AG04449 (cell line): ENCODE results near the gene FLT3.

ENCODE experiments used
- CTCF ChIA-PET: fragments of 350-600 bp; formaldehyde crosslinking; extraction: SDS; loops from one replicate; lab custom pipeline; 2021; ENCODE audit warnings: antibody characterized with exemption; lab: Yijun Ruan, JAX
- POLR2A ChIA-PET: fragments of 400-600, 350-600 bp; formaldehyde crosslinking; extraction: SDS; loops from one replicate; lab custom pipeline; 2020; ENCODE audit warnings: antibody characterized with exemption, inconsistent platforms; lab: Yijun Ruan, JAX
- DNase-seq: peaks from one replicate; pipeline ENCODE4 v3.0.0-alpha.2; 2010; ENCODE audit warnings: low read depth, low spot score
- H3K4me3 ChIP-seq: 2 replicates; pipeline ENCODE4 v1.5.1; 2011; ENCODE audit warnings: low read depth, mild to moderate bottlenecking, control low read depth, low read length
- CTCF ChIP-seq: IDR thresholded peaks from one replicate; pipeline ENCODE4 v1.5.1; 2011; ENCODE audit warnings: mild to moderate bottlenecking, moderate library complexity, low read length, control low read depth, inconsistent platforms; ENCODE audit not compliant: insufficient read depth; ENCODE audit errors: missing control alignments

The FLT3 gene

GRCh38 chr13:28049215-28049614 lies 51.2 kb downstream of the FLT3 start:
- POLR2A ChIA-PET: no interaction called here
- CTCF ChIA-PET: no interaction called here
- no peak for DNase-seq
- no peak overlapping the region for H3K4me3 ChIP-seq
- no peak for TF ChIP-seq CTCF

- CTCF ChIA-PET: no interaction called here
- POLR2A ChIA-PET: no interaction called here
- DNase-seq: no peak
- H3K4me3 ChIP-seq: no peak overlapping the region
- no peak for TF ChIP-seq CTCF
Measured at GRCh38 chr13:28048768-28049167, 51.6 kb downstream of the FLT3 start.

GRCh38 chr13:28047757-28048388 lies 52.5 kb downstream of the FLT3 start:
- POLR2A ChIA-PET: no interaction called here
- no peak for TF ChIP-seq CTCF
- no peak for DNase-seq
- CTCF ChIA-PET: no interaction called here
- no peak overlapping the region for H3K4me3 ChIP-seq

GRCh38 chr13:28046981-28047380 lies 53.4 kb downstream of the FLT3 start:
- ChIA-PET POLR2A (no interaction called here), CTCF (interaction anchor here (1.2 kb wide), 1 partner anchor 23 kb away, joined by 3 read pairs; no protein-coding TSS in a partner anchor)
- peak; percentile 70 for DNase-seq
- no peak for TF ChIP-seq CTCF
- H3K4me3 ChIP-seq: no peak overlapping the region

- ChIA-PET CTCF (interaction anchor here (0.7 to 1.7 kb wide), 3 partner anchors 10 to 652 kb away, joined by 3 to 4 read pairs (median 3); no protein-coding TSS in a partner anchor), POLR2A (interaction anchor here (0.7 kb wide), 1 partner anchor 93 kb away, joined by 4 read pairs; no protein-coding TSS in a partner anchor)
- H3K4me3 ChIP-seq: no peak overlapping the region
- no peak for TF ChIP-seq CTCF
- no peak for DNase-seq
Measured at GRCh38 chr13:28045861-28046260, 54.5 kb downstream of the FLT3 start.

- no peak for DNase-seq
- POLR2A ChIA-PET: no interaction called here
- TF ChIP-seq CTCF: no peak
- CTCF ChIA-PET: interaction anchor here (1.7 kb wide), 1 partner anchor 13 kb away, joined by 4 read pairs; no protein-coding TSS in a partner anchor
- no peak overlapping the region for H3K4me3 ChIP-seq
Measured at GRCh38 chr13:28044608-28045007, 55.8 kb downstream of the FLT3 start.
